Measurements from ENCODE around the gene FAM53A.

FAM53A gene

GRCh38 chr4:1637580-1638271 lies 46.4 kb downstream of the FAM53A start:
- no peak for DNase-seq

GRCh38 chr4:1636490-1637211 lies 47.5 kb downstream of the FAM53A start:
- no peak for DNase-seq

- no peak for DNase-seq
These were observed 48.6 kb downstream of the FAM53A start for GRCh38 chr4:1635464-1635863.

- no peak for DNase-seq
These were observed 50.1 kb downstream of the FAM53A start for GRCh38 chr4:1633993-1634392.

GRCh38 chr4:1632109-1633104 lies 51.7 kb downstream of the FAM53A start:
- DNase-seq = no peak

- DNase-seq = no peak
These were observed 53.0 kb downstream of the FAM53A start for GRCh38 chr4:1631136-1631535.

GRCh38 chr4:1630266-1630665 lies 53.8 kb downstream of the FAM53A start:
- DNase-seq = no peak

GRCh38 chr4:1629699-1630083 lies 54.4 kb downstream of the FAM53A start:
- DNase-seq = no peak

GRCh38 chr4:1628892-1629698 lies 55.0 kb downstream of the FAM53A start:
- peak in 1 of 2 experiments; percentile 33 for DNase-seq

- no peak for DNase-seq
These were observed 56.4 kb downstream of the FAM53A start for GRCh38 chr4:1627417-1628313.

GRCh38 chr4:1626941-1627340 lies 57.2 kb downstream of the FAM53A start:
- no peak for DNase-seq

GRCh38 chr4:1626151-1626550 lies 58.0 kb downstream of the FAM53A start:
- DNase-seq = no peak

- no peak for DNase-seq
These were observed 58.4 kb downstream of the FAM53A start for GRCh38 chr4:1625600-1626138.

- DNase-seq = no peak
These were observed 59.6 kb downstream of the FAM53A start for GRCh38 chr4:1624519-1624910.

GRCh38 chr4:1623821-1624518 lies 60.1 kb downstream of the FAM53A start:
- DNase-seq = no peak

GRCh38 chr4:1623400-1623799 lies 60.7 kb downstream of the FAM53A start:
- no peak for DNase-seq

GRCh38 chr4:1622956-1623355 lies 61.2 kb downstream of the FAM53A start:
- no peak for DNase-seq

GRCh38 chr4:1622238-1622637 lies 61.9 kb downstream of the FAM53A start:
- DNase-seq = no peak

- DNase-seq = no peak
These were observed 62.6 kb downstream of the FAM53A start for GRCh38 chr4:1621526-1621925.

- no peak for DNase-seq
These were observed 64.9 kb downstream of the FAM53A start for GRCh38 chr4:1619151-1619672.
